ENCODE data around the gene CPS1.

DNA sequence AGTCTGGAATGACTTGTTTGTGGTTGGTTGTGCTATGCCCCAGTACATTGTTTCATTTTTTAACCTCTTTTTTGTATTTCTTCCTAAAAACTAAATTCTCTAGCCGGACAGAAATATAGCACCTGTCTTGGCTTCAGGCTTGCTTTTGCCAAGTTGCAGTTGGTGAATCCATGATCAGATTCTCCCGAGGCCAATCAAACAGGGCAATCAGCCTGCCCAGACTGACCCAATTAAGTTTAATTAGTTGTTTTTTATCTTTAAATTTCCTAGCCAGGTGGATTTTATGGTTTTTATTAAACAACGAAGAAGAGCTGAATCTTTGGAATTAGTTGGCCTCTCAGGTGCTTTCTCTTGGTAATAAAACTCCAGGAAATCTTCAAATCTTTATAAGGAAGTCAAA, 162.1 kb downstream of the CPS1 start:
- no peak for TF ChIP-seq L3MBTL2 (conservative IDR thresholded peaks at IDR 0.05)
- TF ChIP-seq SUZ12 (IDR thresholded peaks at IDR 0.05): no peak
- no peak for TF ChIP-seq BHLHE40 (IDR thresholded peaks at IDR 0.05; ENCODE audit: borderline replicate concordance)
- TF ChIP-seq FOXK2 (IDR thresholded peaks at IDR 0.05): no peak
- TF ChIP-seq FOXM1 (IDR thresholded peaks at IDR 0.05; ENCODE audit: borderline replicate concordance): no peak
- no peak for TF ChIP-seq FOXA1 (IDR thresholded peaks at IDR 0.05)
- no peak for TF ChIP-seq NFRKB (IDR thresholded peaks at IDR 0.05)
- TF ChIP-seq TARDBP (IDR thresholded peaks at IDR 0.05): no peak

All from HEK293T (cell line).